ENCODE results near the gene AKAP8L. TPM values are rescaled to one million over a fixed set of nuclear protein-coding genes. Genes with fewer than 3 reads are reported as not detected.

Gene AKAP8L
- total RNA-seq, result 39.5 and 40.1 TPM in 2 replicates

DNA sequence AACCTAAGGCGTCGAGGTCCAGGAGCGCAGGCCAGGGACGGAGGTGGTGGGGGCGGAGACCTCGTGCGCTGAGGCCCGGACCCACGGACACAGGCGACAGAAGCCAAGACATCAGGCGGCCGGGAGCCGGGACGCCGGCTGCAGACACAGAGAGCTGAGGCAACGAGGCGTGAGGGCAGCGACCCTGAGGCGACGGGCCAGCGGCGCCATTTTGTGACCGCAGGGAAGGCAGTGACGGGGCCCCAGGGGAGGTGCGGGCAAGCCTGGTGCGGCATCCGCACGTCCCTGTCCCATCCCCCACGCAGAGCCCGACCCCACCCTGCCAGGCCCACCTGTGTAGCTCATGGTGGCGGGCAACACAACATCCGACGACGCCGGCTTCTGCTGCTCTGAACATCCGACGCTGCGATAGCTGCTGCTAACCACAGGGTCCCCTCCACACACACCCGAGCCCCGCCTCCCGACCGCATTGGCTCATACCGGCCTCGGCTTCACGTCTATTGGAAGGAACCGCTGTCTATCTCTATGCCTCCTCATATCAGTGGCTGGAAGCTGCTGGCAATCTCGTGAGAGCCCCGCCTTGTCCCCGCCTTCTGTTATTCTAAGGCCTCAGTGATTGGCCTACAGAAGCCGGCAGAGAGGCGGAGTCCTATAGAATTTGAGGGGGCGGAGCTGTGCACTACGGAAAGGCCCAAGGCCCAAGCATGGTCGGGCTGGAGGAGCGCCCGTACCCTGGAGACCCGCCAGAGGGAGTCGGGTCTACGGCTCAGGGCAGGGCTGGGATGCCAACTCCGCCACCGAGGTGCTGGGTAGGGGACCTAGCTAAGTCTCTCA lies at the start of gene AKAP8L:
AKAP8L (minus strand) TSS at position 410 of the 834 bp plus-strand sequence; CDS start at position 345, 65 bp downstream.

GRCh38 chr19:15464394-15465385 lies 45.9 kb upstream of the AKAP8L start, which contains the start of gene RASAL3:
RASAL3 (minus strand) TSS chr19:15464544; CDS start chr19:15464358, 186 bp downstream.

GRCh38 chr19:15449620-15450527 lies 31.1 kb upstream of the AKAP8L start, which contains the start of gene WIZ:
WIZ (minus strand) TSS chr19:15449956; CDS start chr19:15448307, 1,649 bp downstream.

DNA sequence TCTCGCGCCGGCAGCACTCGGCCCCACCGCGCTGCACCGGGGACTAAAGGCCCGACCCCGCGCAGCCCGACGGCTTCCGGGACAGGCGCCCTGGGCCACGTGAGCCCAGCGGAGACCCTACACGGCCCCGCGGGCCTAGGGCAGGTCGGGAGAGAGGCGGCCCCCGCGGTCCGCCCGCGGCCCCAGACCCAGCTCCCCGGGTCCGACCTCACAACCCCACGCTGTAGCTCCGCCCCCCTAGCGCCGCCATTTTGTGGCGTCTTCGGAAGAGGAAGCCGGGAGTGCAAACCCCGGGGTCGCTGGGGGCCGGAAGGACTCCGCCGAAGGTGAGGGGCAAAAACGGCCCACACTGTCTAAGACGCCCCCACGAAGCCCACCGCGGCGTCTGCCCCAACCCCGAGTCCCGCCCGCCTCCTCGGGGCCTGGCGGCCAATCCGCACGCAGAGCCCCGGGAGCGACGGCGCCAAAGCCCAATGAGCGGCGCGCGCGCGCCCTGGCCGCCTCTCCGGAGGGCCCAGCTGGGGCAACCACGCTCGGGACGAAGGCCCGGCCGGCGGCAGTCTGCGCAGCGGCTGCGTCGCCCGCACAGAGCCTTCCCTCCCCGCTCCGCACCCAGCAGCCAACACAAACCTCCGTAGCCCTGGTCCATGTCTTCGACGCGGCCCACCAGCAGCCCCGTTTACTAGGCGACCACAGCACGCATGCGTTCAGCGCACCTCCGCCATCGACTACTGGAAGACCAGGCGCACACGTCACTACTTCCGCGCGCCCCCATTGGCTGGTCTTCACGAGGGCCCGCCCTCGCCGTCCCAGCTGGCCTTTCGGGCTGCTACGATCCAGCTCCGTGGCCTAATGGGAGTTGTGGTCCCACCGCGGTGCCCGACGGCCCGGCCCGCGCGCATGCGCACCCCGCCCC lies 39.4 kb downstream of the AKAP8L start, which contains the start of gene AKAP8:
AKAP8 (minus strand) TSS at position 705 of the 916 bp plus-strand sequence; CDS start at position 649, 56 bp downstream.

DNA sequence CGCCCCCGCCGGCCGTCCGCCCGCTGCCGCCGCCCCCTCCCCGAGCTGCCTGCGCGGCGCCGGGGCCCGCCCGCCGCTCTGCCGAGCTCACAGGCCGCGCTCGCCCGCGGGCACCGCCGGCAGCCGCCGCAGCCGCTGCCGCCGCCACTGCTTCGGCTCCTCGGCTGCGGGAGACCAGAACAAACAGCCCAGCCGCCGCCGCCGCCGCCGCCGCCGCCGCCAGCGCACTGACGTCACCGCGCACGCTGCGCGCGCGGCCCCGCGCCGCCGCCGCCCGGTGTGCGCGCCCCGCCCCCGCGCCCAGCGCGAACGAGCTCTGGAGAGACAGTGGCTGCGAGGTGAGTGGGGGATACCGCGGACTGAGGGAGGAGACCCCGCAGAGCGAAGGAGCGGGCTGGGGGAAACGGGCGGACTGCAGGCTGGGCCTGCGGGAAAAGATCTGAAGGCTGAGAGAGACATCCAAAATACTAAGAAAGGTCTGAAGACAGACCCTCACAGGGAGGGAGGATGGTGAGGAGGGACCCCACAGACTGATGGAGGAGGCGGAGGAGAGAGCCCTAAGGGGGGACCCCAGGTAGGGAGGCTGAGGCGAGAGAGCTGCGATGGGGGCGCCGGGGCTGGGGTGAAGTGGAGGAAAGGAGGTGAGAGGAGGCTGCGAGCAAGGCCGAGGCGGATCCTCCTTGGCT lies 86.3 kb downstream of the AKAP8L start, which contains the start of gene BRD4:
BRD4 (minus strand) TSS at position 229 of the 686 bp plus-strand sequence. CDS start 59,440 bp downstream, outside the sequence.

Small RNAs within 50 kb of the gene (small RNA-seq; reads per million reads assigned to genes)
- not detected for gene AC005776.1
- gene MIR1470, result not detected

Other genes starting within 250 kb of the AKAP8L start
- 21.3 and 53.2 TPM in 2 replicates for gene NOTCH3, start 218.0 kb downstream of the AKAP8L start, total RNA-seq
- 0.11 and 0.13 TPM in 2 replicates for gene EPHX3, start 186.5 kb downstream of the AKAP8L start, total RNA-seq
- 19.1 and 23.9 TPM in 2 replicates for gene BRD4, start 86.4 kb downstream of the AKAP8L start, total RNA-seq
- 13.3 and 17.9 TPM in 2 replicates for gene AKAP8, start 39.2 kb downstream of the AKAP8L start, total RNA-seq
- 9.4 TPM in 2 replicates for gene WIZ, start 31.0 kb upstream of the AKAP8L start, total RNA-seq
- gene RASAL3, start 45.6 kb upstream of the AKAP8L start, total RNA-seq, result not detected in 2 replicates
- gene PGLYRP2, start 60.5 kb upstream of the AKAP8L start, total RNA-seq, result not detected in 2 replicates
- not detected in 2 replicates for gene CYP4F22, start 89.5 kb upstream of the AKAP8L start, total RNA-seq
- gene CYP4F8, start 196.2 kb upstream of the AKAP8L start, total RNA-seq, result not detected in 2 replicates
- not detected in 2 replicates for gene CYP4F3, start 221.9 kb upstream of the AKAP8L start, total RNA-seq

Data from articular chondrocyte of knee joint (primary cell).